COLO829 (cell line): Measurements from ENCODE around the gene ZGLP1.
"Not testable (repeated sequence)": the region's sequence is repeated elsewhere in the genome, so short reads cannot be mapped to it uniquely, and the experiment has no call there.

Experiments used
- DNase-seq: peaks from one replicate; pipeline ENCODE4 v3.0.0; 2012; ENCODE audit warnings: low spot score

The ZGLP1 gene

GRCh38 chr19:10309423-10309822, at the start of gene ZGLP1:
TSS of gene ZGLP1 (minus strand) at chr19:10309815.
- no peak for DNase-seq

DNA sequence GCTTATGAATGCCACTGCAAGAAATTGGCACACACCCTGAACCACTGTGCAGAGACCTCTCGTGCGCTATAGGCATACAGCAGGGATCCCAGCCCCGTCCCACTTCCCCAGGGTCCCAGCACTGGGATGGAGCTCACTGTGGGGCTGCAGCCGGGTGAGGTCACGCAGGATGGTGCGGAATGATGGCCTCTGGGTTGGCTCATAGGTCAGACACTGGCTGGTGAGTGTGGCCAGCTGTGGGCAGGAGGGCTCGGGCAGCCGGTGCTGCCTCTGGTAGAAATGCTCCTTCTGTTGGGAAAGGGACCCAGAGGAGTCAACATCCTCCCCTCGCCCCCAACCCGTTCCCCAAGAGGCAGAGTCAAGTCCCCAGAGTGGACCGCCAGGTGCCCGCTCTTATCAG, 46.8 kb upstream of the ZGLP1 start:
- DNase-seq = no peak

DNA sequence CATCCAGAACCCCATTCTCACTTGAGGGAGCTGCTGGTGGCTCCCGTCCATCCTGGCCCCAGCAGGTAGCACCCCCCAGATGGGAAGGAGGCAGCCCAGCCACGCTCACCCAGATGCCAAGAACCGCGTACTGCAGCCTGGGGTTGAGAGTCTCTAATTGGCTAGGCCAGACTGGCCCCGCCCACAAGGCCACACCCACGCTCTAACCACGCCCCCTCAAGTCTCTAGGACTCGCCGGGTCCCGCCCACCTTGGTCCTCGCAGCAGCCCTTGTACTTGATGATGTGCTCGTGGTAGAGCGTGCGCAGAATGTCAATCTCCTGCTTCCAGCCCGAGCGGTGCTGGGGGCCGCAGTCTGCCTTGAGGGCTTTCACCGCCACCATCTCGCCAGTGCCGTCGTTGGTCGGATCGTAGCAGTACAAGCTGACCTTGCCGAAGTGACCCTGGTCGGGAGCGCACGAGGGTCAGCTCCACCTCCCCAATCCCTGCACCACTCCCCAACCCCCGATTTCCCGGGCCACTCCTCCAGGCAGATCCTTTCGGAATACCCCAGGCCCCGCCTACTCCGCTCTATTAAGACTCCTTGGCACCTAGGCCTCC, 44.3 kb upstream of the ZGLP1 start:
- no peak for DNase-seq

DNA sequence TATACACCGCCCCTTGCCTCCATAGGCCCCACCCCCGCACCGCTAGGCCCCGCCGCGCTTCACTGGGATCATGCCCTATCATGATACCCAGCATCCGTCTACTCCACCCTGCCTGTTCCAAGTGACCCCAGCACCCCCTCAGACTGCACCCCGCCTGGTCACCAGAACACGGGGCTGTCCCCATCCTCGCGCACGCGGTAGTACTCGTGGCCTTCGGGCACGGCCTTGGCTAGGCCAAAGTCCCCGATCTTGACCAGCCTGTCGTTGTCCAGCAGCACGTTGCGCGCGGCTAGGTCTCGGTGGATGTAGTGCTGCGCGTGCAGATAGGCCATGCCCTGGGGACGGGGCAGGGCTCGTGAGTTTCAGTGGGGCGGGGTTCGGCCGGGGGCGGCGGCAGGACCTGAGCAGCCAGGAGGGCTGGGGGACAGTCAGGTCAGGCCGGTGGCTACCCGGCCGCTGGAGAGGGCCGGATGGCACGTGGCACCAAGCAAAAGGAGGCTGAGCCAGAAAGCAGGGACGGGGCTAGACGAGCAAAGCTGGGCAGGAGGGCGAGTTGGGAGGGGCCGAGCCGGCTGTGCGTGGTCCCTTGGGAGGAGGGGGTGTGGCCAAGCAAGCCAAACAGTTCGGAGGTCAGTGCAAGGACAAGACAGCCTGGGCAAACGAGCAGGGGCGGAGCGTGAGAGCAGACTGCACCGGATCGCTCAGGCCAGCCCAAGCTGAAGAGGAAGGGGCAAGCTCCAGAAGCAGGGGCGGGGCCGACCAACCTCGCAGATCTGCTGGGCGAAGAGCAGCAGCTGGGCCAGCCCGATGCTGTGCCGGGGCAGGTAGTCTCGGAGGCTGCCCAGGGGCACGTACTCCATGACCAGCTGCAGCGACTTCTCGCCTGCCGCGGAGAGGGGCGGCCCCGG, 43.4 kb upstream of the ZGLP1 start:
- DNase-seq = no peak

GRCh38 chr19:10346509-10346908, 36.9 kb upstream of the ZGLP1 start:
- no peak for DNase-seq

DNA sequence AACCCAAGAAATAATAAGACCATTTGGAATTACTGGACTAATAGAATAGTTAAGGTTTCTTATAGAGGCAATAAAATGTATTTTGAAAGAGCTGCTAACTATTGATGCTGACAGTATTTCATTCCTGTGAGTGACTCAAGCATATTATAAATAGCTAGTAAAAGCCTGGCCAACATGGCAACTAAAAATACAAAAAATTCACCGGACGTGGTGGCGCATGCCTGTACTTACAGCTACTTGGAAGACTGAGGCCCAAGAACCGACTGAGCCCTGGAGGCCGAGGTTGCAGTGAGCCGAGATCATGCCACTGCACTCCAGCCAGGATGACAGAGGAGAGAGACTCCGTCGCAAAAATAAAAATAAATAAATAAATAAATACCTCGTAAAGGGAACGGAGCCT, 35.2 kb upstream of the ZGLP1 start:
- DNase-seq = no peak

GRCh38 chr19:10343495-10343894, 33.9 kb upstream of the ZGLP1 start:
- DNase-seq = no peak

GRCh38 chr19:10339977-10340376, 30.4 kb upstream of the ZGLP1 start:
- no peak for DNase-seq

GRCh38 chr19:10339380-10339960, 29.9 kb upstream of the ZGLP1 start, which contains the start of gene ICAM3:
TSS of gene ICAM3 (minus strand) at chr19:10339624. CDS start at chr19:10339614, 10 bp downstream.
- DNase-seq = no peak

GRCh38 chr19:10338940-10339339, 29.3 kb upstream of the ZGLP1 start:
- DNase-seq = no peak

DNA sequence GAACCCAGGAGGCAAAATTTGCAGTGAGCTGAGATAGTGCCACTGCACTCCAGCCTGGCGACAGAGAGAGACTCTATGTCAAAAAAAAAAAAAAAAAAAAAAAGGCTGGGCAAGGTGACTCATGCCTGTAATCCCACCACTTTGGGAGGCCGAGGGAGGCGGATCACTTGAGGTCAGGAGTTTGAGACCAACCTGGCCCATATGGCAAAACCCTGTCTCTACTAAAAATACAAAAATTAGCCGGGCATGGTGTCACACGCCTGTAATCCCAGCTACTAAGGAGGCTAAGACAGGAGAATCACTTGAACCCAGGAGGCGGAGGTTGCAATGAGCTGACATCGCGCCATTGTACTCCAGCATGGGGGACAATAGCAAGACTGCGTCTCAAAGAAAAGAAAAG, 27.1 kb upstream of the ZGLP1 start:
- DNase-seq = not testable (repeated sequence)

DNA sequence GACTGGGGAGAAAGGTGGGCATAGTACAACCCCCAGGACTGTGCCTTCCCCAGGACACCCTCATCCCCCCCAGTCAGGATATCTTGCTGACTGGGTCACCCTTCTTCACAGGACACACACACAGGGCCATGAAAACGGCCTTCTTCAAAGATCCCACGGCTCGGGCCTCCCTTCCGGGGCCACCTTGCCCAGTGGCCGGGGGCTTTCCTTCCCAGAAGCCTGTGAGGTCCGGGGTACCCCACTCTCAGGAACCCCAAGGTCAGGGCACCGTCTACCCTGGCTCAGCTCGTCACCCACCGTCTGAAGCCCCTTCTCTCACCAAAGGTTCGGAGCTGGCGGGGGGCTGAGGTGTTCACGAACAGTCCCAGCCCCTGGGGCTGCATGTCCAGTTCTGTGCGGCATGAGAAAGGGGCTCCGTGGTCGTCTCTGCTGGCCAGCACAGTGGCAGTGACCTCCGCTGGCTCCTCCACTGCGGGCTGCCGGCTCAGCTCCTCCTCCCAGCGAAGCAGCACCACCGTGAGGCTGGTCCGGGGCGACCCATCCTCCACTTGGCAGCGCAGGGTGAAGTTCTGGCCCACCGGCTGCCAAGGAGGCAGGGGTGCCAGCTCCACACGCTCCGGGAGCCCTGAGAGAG, 25.9 kb upstream of the ZGLP1 start:
- no peak for DNase-seq

GRCh38 chr19:10334588-10335351, 25.2 kb upstream of the ZGLP1 start:
- DNase-seq = peak; percentile 94

DNA sequence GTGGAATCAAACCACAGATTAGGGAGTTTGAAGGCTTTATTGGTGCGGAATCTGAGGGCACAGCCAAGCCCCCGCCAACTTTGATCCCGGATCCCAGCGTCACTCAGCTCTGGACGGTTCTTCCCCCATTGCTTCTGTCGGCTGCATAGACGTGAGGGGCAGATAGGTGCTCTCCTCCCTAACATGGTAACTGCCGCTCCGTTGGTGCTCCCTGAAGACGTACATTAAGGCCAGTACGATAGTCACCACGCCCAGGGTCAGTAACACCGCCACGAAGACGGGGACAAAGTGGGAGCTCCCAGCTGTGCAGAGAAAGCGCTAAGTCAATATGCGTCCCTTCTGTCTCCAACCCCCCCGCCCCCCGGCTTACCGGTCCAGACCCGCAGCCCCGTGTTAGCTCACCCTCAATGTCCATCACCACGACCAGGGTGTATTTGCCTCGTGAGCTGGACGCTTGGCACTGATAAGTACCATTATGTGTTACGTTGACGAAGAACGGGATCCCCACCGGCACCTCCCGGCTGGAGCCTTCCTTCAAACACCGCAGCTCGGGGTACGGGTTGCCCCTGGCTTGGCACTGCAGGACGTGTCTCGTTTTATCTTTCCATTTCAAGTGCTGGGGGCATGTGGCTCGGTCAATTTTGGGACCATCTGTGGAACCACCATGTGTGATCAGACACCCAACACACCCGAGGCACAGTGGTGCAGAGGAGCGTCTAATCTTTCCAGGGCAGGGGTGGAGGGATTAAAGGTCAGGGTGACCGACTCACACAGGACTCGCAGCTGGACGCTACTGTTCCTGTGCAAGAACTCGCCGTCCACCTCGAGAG, 24.4 kb upstream of the ZGLP1 start:
- peak; percentile 11 for DNase-seq

DNA sequence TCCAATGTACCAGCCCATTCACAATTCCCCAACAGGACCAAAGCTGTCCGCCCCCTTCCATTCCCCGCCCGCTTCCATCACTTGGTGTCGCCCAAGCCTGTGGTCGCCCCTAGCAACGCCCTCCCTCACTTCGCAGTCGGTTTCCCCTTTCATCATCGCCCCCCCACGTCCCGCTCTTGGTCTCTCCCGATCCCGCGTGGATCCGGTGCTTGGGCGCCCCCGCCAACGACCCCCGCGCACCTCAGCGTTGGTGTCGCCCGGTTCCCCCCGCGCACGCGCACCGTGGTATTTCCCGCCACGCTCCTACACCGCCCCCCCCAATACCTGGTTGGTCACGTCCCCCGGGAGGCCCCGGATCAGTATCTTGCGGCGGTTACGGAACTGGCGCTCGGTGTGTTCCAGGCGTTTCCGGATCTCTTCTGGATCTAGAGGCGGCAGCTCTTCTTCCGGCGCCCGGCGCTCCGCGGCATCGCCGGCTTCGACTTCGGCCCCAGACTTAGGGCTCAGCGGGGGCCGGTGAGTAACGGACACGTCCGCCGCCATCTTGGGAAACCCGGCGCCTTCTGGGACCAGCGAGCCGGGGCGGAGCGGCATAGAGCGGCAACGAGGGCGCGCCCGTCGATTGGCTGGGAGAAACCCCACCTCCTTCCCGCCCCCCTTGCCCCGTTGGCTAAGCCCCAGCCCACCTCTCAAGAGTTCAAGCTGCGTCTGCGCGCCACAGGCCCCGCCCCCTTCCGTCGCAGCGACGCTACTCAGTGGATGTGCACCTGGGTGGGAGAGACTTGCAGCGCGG, 23.5 kb upstream of the ZGLP1 start, which contains the start of gene RAVER1:
TSS of gene RAVER1 (minus strand) at position 565 of the 793 bp plus-strand sequence. CDS start at position 543, 22 bp downstream.
- peak; percentile 95 for DNase-seq

GRCh38 chr19:10332158-10332964, 22.7 kb upstream of the ZGLP1 start:
- no peak for DNase-seq

DNA sequence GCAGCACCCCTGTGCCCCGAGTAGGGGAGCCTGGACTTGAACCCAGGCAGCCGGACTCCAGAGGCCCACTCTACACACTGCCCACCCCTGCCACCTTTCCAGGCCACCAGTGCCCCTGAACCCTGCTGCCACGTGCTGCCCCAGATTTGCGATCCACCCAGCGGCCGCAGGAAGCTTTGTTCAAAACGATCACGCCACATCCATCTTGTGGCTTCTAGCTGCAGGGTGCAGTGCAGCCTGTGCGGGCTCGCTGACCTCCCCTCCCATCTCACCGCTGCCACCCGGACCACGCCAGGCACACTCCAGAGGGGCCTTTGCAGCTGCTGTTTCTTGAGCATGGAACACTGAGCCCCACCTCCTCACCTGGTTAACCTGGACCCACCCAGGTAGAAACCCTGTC, 19.9 kb upstream of the ZGLP1 start:
- no peak for DNase-seq

DNA sequence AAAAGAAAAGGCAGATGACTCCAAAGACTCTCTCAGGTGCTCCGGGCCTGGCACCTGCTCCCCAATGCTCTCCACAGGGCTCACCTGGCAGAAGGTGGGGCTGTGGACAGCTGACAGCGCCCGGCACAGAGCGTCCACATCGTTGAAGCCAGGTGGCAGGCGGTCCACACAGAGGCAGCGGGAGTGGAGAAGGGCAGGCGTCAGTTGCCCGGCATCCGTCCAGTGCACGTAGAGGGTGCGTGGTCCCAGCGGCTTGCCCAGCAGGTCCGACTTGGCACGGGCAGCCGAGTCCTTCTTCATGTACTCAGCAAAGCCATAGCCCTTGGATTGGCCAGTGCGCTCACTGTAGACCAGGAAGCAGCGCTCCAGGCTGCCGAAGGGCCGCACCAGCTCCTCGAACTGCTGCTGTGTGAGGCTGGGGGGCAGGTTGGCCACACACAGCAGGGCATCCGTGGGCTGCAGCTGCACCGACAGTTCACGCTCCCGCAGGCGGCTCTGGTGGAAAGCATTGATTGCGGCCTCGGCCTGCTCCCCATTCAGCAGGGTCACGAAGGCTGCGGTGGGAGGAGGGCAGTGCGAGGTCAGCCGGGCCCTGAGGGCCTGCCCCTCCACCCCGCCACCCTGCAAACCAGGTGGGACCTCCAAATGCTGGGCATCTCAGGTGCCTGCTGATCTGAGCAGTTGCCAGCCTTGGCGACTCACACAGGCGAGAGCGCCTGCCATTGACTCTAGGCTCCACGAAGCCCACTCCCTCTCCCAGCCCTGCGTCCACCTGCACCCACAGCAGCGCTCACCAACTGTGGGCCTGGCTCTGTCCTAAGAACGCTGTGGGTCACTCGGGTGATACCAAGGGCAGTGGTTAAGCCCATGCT, 19.2 kb upstream of the ZGLP1 start:
- no peak for DNase-seq
